ENCODE data around the gene ZNF608. TPM values are rescaled to one million over a fixed set of nuclear protein-coding genes. Genes with fewer than 3 reads are reported as not detected.

ZNF608 gene
- total and polyA plus RNA-seq, 2 experiments from 2014 or later, result 12.4 to 30.0 TPM

DNA sequence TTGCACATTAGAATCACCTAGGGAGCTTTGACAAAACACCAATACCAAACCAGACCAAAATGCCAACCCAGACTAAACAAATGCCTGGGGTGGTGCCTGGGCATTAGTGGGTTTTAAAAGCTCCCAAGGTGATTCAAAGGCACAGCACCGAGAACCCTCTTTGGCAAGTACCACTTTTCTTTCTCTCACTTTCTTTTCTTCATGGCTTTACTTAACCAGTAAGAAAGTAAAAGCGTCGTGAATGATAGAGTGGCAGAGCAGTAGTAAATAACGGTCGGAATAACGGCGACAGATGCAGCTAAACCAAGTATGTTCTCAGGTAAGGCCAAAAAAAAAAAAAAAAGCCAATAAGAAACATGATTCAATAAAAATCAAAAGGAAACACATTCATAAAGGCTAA lies 49.5 kb downstream of the ZNF608 start:
- TF ChIP-seq EZH2phosphoT487 (IDR thresholded peaks at IDR 0.05; ENCODE audit: low read depth, severe bottlenecking, unreplicated experiment) (no peak), CTCF (IDR thresholded peaks at IDR 0.05; ENCODE audit: poor library complexity) (no peak), EZH2 (IDR thresholded peaks at IDR 0.05; ENCODE audit: borderline replicate concordance) (no peak)
- peak overlapping the region; percentile 82 for H3K27ac ChIP-seq
- H3K4me3 ChIP-seq, result no peak overlapping the region
- H2AFZ ChIP-seq, result no peak overlapping the region
- H3K36me3 ChIP-seq (replicated peaks; ENCODE audit: insufficient read depth, low read depth), result no peaks in the 10 kb centered on the region
- no peak for DNase-seq (ENCODE audit: low spot score)
- H3K9me3 ChIP-seq (ENCODE audit: low read depth), result no peaks in the 10 kb centered on the region
- peak overlapping the region; percentile 46 for H3K4me2 ChIP-seq
- H3K27me3 ChIP-seq, result no peaks in the 10 kb centered on the region
- no peaks in the 10 kb centered on the region for H3K9me2 ChIP-seq (replicated peaks; ENCODE audit: insufficient read depth)
- H4K20me1 ChIP-seq (ENCODE audit: insufficient read depth, poor library complexity, severe bottlenecking), result no peaks in the 10 kb centered on the region
- H3K79me2 ChIP-seq, result peaks cover 88% of the 10 kb centered on the region
- 65% methylated on average over 7 of the region's 7 CpGs for WGBS (ENCODE audit: low lambda C conversion rate, missing lambda C conversion rate)
- H3K4me1 ChIP-seq (ENCODE audit: insufficient read depth), result peaks cover 31% of the 10 kb centered on the region

Measured in hepatocyte (in vitro differentiated cells).